ENCODE measurements around the gene SH3BGRL.

DNA sequence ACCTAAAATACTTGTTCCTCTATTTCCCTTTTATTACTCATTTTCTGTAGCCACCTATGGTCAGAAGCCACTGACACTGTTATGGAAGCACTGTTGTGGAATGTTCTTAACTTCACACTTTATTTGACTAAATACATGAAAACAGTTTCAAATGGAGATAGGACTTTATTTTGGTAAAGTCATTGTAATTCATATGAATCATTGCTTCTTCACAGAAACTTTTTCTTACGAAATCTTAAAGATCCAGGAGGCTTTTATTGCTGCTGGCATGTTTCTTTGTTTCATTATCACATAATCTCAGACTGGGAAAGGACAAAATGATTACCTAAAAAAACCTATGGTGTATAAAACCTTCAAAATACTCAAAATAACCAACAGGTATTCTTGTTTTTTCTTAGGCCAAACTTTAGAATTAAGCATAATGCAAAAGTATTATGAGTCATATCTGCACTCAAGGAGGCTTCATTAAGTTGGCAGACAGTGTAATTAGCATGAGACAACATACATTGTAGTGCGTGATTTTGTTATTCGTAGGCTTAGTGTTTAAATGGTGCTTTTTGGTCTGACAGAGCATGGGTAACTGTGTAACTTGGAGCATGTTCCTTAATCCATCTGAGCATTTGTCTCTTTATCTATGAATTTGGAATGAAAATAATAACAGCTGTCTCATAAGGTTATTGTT lies 58.0 kb downstream of the SH3BGRL start:
- TF ChIP-seq CTCF (IDR thresholded peaks at IDR 0.05; ENCODE audit: insufficient read depth, low read length) (no peak), REST (IDR thresholded peaks at IDR 0.05; ENCODE audit: insufficient replicate concordance, low read depth) (no peak), GABPA (IDR thresholded peaks at IDR 0.05; ENCODE audit: low read depth) (no peak)

Measured in HL-60 (cell line).